Measurements from ENCODE around the gene UBXN4. TPM values are rescaled to one million over a fixed set of nuclear protein-coding genes. Genes with fewer than 3 reads are reported as not detected.
"Not testable (repeated sequence)": the region's sequence is repeated elsewhere in the genome, so short reads cannot be mapped to it uniquely, and the experiment has no call there.

The UBXN4 gene
- polyA plus RNA-seq, 2 of the 4 experiments (the other 2 are of a cell fraction) = 70.8 to 129 TPM

DNA sequence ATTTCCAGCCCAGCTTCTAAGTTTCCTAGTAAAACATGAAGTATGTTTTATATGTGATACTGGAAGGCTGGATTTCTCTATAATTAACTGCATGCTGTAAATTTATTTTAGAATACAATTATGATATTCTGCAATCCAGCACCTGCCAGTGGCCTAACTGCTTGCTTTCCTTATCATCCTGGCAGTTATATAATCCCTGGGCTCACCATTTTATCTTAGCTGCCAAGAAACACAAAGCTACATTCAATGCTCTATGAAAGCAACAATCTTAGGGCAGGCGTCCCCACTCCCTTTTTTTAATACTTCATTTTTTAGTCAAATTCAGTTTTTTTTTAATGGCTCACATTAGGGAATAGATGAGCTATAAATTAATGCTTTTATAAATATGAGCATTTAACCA is 38.4 kb upstream of the UBXN4 start:
- H3K4me1 ChIP-seq = no peaks in the 10 kb centered on the region
- ATAC-seq (no peak), FAIRE-seq (no peak), DNase-seq (ENCODE audit: low read depth in 1 of 2, low spot score in 1 of 2) (no peak)
- 70% methylated on average over 1 of the region's 1 CpG for WGBS (ENCODE audit: missing lambda C conversion rate)
- H3K27ac ChIP-seq = no peak overlapping the region
- POLR2A ChIA-PET = no interaction called here
- H3K9me3 ChIP-seq = no peaks in the 10 kb centered on the region
- CTCF ChIA-PET = interaction anchor here (3.6 kb wide), 1 partner anchor 698 kb away, joined by 16 read pairs; no protein-coding TSS in a partner anchor
- H3K4me3 ChIP-seq = no peak overlapping the region
- no peak for TF ChIP-seq POLR2AphosphoS2 (conservative IDR thresholded peaks at IDR 0.05; ENCODE audit: low read length)
- TF ChIP-seq PHF8 (IDR thresholded peaks at IDR 0.05; ENCODE audit: borderline replicate concordance, low read depth) = no peak
- no peak for TF ChIP-seq HOXB13 (CRISPR knock-in tag; IDR thresholded peaks at IDR 0.05; ENCODE audit: low read depth)
- TF ChIP-seq MAFK (IDR thresholded peaks at IDR 0.05; ENCODE audit: partially characterized antibody) = no peak
- TF ChIP-seq CTCF (IDR thresholded peaks at IDR 0.05) = no peak
- TF ChIP-seq NR3C1 (IDR thresholded peaks at IDR 0.05) = no peak
- TF ChIP-seq HOXB5 (CRISPR knock-in tag; IDR thresholded peaks at IDR 0.05) = no peak
- TF ChIP-seq HEYL (CRISPR knock-in tag; IDR thresholded peaks at IDR 0.05) = no peak
- no peak for TF ChIP-seq TFCP2L1 (CRISPR knock-in tag; IDR thresholded peaks at IDR 0.05)
- no peak for TF ChIP-seq POLR2A (IDR thresholded peaks at IDR 0.05; ENCODE audit: low read length)
- TF ChIP-seq NFE2L2 (conservative IDR thresholded peaks at IDR 0.05; ENCODE audit: low read length) = no peak
- TF ChIP-seq HDAC2 (IDR thresholded peaks at IDR 0.05) = no peak
- TF ChIP-seq EHF (CRISPR knock-in tag; IDR thresholded peaks at IDR 0.05) = no peak
- no peak for TF ChIP-seq ZNF302 (CRISPR knock-in tag; IDR thresholded peaks at IDR 0.05)
- TF ChIP-seq, protein P1, sequence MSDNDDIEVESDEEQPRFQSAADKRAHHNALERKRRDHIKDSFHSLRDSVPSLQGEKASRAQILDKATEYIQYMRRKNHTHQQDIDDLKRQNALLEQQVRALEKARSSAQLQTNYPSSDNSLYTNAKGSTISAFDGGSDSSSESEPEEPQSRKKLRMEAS (IDR thresholded peaks at IDR 0.05) = no peak
- TF ChIP-seq, protein P2, sequence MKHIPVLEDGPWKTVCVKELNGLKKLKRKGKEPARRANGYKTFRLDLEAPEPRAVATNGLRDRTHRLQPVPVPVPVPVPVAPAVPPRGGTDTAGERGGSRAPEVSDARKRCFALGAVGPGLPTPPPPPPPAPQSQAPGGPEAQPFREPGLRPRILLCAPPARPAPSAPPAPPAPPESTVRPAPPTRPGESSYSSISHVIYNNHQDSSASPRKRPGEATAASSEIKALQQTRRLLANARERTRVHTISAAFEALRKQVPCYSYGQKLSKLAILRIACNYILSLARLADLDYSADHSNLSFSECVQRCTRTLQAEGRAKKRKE (CRISPR knock-in tag; IDR thresholded peaks at IDR 0.05; ENCODE audit: low read depth) = no peak
- no peak for TF ChIP-seq ESRRA (IDR thresholded peaks at IDR 0.05; ENCODE audit: borderline replicate concordance, low read length)
- TF ChIP-seq HOXA7 (CRISPR knock-in tag; IDR thresholded peaks at IDR 0.05) = no peak
- H3K4me2 ChIP-seq = no peak overlapping the region

DNA sequence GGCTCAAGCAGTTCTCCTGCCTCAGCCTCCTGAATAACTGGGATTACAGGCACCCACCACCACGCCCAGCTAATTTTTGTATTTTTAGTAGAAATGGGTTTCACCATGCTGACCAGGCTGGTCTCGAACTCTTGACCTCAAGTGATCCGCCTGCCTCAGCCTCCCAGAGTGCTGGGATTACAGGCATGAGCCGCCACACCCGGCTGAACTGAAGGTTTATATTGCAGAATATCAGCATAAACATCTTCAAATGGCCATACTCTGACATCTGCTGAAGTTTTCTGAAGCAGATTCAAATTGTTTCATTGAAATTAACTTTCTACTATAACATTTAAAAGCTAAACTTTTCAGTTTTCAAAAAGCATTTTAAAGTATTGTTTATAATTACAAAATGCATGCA is 37.6 kb upstream of the UBXN4 start:
- H3K4me1 ChIP-seq; H3K27ac ChIP-seq; DNase-seq (ENCODE audit: low read depth in 1 of 2, low spot score in 1 of 2); H3K9me3 ChIP-seq; H3K4me2 ChIP-seq; FAIRE-seq; POLR2A ChIA-PET; ATAC-seq; H3K4me3 ChIP-seq: not testable (repeated sequence)
- WGBS (ENCODE audit: missing lambda C conversion rate) = 90% methylated on average over 5 of the region's 5 CpGs
- CTCF ChIA-PET = interaction anchor here (0.8 to 3.6 kb wide), 3 partner anchors 13 to 715 kb away, joined by 3 to 16 read pairs (median 4); no protein-coding TSS in a partner anchor

DNA sequence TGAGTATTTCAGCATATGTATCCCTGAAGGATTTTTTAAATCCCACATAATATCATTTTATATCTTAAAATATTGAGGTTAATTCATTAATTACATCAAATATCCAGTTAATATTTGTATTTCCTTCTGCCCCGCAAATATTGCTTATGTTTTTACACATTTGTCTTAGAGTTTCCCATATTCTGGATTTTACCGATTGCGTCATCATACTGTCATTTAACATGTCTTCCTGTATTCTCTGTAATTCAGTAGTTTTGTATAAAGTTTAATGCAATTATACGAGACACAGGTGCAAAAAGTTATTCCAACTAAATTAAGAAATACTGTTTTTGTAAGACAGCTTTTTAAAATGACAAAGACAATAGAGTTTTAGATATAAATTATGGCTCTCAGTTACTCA is 33.5 kb upstream of the UBXN4 start:
- Histone ChIP-seq H3K27ac (no peak overlapping the region), H3K4me1 (no peaks in the 10 kb centered on the region), H3K4me3 (no peak overlapping the region), H3K4me2 (no peak overlapping the region), H3K9me3 (no peaks in the 10 kb centered on the region)
- ATAC-seq (no peak), DNase-seq (ENCODE audit: low read depth in 1 of 2, low spot score in 1 of 2) (no peak), FAIRE-seq (no peak)
- 95% methylated on average over 4 of the region's 4 CpGs for WGBS (ENCODE audit: missing lambda C conversion rate)
- POLR2A ChIA-PET = no interaction called here
- CTCF ChIA-PET = interaction anchor here (0.8 to 6.3 kb wide), 4 partner anchors 234 to 705 kb away, joined by 3 to 79 read pairs (median 9); no protein-coding TSS in a partner anchor
- TF ChIP-seq CEBPB (IDR thresholded peaks at IDR 0.05) (peak; percentile 47 to 57; a peak in 3 of 4 replicates), KDM1A (IDR thresholded peaks at IDR 0.05; ENCODE audit: low read depth) (no peak), REST (IDR thresholded peaks at IDR 0.05) (no peak)
